Stimulated activated CD4-positive, alpha-beta T cell treated with anti-CD3 and anti-CD28 coated beads, Interleukin-15, amount 100 ng/mL, for 1 hour (primary cell): ENCODE measurements around the gene ZNF778.
A peak's percentile ranks its signal among the peaks of the same experiment; 100 is the strongest.
"Not testable (repeated sequence)": the region's sequence is repeated elsewhere in the genome, so short reads cannot be mapped to it uniquely, and the experiment has no call there.

Experiments
- DNase-seq, 2 donors: peaks; one replicate each; pipeline ENCODE4 v3.0.0-alpha.2; 2020; ENCODE audit warnings: low read depth in 1 of 2, low spot score in 1 of 2

ZNF778 gene

DNA sequence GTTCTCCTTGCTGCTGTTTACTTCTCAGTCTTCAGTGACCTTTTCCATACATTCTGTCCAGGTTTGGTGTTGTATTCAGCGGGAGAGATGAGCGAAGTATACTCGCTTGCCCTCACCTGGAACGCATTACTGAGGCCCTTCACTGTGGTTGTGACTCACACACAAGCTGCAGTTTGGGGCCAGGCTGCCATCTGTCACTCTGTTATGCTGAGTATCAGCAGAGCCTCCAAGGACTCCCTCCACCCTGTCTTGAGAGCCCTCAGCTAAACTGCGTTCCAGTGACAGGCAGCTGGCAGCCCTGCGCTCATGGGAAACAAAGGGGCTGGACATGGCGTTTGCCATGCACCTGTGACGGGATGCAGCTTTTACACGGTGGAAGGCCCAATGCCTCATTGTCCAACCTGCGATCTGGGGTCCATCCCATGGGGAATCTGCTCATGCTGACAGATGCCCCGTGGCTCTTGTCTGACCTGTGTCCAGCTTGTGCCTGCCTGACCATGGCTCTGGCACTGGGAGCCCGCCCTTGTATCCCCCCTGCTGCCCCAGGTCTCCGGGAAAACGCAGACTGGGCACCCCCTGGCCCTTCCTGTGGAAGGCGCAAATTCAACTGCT lies 6.5 kb upstream of the ZNF778 start:
- DNase-seq = no peak

DNA sequence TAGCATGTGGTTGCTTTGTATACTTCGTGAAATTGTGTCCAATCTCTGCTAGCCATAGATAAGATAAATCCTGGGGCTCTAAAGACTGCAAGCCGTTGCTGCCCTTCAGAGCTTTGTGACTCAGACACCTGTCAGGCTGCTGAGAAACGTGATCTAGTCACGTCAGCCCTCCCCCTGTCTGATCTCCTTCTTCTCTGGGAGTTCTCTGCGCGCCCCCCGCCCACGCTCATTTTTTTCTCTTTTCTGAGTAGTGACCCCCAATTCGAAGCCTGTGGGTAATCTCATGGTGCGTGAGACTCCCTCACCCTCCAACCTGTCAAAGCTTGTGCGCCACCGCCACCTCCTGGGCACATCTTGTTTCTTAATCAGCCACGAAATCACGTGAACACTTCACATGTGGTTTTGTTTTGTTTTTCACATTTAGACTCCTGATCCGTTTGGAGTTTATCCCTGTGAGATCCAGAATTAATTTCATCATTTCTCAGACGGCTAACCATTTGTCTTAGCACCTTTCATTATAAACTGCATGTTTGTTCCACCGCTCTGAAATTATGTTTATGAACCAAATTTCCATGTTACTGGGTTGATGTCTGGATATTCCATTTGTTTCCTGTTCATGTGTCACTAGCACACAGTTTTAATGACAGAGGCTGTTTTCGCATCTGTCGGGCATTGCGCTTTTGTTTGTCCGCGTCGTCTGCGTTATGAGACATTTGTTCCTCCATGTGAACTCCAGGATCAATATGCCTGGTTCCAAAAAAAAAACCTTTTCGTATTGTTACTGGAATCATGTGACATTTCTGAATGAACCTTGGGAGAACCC lies 977 bp upstream of the ZNF778 start:
- DNase-seq = peak; percentile 56 to 68

DNA sequence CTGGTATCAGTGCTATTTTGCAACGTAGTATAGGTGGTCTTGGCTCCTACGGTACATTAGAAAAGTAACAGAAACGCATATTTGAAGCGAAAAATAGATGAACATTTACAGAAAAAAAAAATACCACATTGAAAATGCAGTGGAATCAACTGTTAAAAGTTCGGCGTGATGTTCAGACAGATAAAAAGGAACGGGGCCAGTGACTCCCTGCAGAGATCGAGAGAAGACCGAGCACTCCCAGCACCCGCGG lies 440 bp upstream of the ZNF778 start:
- no peak for DNase-seq

DNA sequence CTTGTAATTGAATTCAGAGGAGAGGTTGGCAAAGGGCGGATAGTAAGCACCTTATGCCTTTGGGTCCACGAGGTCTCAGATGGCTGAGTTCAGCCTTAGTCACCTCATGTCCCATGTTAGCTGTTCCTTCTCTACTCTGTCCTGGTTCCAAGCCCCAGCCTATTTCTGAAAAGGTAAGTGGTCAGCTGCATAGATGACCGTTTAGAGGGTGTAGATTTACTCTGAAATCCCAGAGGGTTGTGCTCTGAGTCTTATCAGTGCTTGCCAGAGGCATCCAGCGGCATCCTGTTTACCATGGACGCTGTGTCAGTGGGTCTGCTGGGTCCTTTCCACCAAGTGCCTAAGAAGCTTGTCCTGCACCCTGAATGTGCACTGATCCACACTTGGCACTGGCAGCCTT lies 1.9 kb downstream of the ZNF778 start:
- DNase-seq = no peak

DNA sequence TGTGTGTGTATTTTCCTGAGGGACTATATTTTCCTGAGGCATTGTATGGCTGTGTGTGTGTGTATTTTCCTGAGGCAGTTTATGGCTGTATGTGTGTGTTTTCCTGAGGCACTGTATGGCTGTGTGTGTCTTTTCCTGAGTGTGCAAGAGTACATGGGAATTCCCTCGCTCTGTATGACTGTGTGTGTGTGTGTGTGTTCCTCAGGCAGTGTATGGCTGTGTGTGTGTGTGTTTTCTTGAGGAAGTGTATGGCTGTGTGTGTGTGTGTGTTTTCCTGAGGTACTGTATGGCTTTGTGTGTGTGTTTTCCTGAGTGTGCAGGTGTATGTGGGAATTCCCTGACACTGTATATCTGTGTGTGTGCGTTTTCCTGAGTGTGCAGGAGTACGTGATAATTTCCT lies 4.1 kb downstream of the ZNF778 start:
- no peak for DNase-seq

DNA sequence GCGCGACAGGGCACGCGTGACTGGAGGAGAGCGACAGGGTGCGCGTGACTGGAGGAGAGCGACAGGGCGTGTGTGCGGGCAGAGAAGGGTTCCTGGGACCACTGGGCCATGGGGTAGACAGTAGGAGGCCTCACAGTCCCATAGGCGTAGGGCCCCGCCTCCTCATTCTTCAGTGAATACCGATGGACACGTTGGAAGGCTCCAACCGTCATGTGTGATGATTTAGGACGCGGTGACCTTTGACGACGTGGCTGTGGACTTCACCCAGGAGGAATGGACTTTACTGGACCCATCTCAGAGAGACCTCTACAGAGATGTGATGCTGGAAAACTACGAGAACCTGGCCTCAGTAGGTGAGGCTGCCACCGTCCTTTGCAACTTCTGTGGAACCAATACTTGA lies 5.4 kb downstream of the ZNF778 start:
- DNase-seq = no peak

DNA sequence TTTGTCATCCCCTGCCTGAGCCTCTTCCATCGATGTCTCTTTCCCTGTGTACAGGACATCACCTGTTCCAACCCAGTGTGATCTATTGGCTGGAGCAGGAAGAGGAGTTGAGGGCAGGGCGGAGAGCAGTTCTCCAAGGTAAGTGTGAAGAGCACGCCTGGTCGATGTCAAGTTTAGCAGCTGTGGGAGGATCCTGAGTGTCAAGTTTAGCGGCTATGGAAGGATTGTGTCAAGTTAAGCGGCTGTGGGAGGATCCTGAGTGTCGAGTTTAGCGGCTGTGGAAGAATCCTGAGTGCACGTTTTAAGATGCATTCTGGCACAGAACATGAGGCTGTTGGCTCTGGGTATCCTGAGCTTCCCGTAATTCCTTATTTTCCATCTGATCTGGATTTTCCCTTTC lies 7.2 kb downstream of the ZNF778 start:
- DNase-seq = no peak

DNA sequence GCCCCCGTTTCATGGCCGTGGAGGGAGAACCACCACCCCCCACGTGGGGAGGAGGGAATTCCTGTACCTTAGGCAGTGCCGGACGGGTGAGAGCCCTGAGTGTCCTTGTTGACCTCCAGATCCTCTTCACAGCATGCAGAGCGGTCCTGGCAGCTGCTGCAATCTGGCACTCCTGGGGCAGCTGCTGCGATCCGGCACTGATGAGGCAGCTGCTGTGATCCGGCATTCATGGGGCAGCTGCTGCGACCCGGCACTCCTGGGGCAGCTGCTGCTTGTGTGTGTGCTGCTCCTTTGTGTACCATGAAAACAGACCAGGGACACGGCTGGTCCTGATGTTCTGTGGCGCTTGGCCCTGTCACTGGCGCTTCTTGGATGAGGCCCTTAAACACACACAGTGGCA lies 12.8 kb downstream of the ZNF778 start:
- DNase-seq = no peak

DNA sequence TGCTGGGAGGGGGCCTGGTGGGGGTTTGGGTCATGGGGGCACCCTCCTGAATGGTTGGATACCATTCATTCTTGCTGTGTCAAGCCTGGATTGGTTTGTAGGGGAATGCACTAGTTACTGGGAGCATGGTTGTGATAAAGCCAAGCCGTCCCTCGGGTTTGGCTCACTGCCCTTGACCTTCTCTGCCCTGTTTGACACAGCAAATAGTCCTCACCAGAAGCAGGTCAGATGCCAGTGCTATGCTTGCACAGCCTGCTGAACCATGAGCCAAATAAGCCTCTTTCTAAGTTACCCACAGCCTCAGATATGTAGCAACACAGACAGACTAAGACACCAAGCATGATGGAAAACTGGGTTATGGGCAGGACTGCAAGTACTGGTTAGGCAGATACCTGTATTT lies 14.6 kb downstream of the ZNF778 start:
- DNase-seq = no peak

DNA sequence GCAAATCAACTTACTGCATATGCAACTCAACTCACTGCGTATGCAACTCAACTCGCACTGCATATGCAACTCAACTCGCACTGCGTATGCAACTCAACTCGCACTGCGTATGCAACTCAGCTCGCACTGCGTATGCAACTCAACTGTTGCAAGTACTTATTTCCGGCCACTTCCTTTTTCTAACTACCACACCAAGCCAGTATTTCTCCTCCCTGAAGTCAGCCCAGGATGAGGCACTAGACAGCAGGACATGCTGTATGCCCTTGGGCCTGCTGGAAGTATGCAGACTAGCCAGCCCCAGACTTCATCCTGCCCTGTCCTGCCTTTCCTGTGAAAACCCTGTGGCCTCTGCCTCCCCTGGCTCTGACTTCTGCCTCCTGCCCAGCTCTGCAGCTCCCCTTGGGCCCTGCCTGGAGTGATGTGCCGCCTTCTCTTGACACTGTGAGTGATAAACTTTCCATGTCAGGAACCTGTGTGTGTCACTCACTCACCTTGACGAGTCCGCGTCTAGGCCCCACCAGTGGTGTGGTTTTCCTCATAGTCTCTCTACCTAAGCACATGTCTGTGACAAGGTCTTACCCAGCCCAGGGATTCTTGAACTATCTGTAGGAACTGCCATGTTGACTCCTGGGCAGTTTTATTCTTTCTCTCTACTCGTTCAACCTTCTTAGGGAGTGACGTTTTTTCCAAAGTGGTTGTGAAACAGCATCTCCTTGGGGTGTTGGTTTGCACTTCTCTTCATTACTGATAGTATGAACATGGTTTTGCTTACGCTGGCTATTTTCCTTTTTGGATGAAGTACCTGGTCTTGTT lies 16.4 kb downstream of the ZNF778 start:
- no peak for DNase-seq

DNA sequence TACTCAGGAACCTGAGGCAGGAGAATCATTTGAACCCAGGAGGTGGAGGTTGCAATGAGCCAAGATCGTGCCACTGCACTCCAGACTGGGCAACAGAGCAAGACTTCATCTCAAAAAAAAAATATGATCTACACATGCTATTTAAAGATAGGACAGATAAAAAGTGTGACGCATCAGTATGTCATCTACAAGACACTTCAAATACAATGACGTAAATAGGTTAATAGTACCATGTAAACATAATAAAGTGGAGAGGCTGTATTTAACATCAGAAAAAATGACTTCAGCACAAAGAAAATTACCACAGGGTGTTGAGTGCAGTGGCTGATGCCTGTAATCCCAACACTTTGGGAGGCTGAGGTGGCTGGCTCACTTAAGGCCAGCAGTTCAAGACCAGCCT lies 20.2 kb downstream of the ZNF778 start:
- no peak for DNase-seq

DNA sequence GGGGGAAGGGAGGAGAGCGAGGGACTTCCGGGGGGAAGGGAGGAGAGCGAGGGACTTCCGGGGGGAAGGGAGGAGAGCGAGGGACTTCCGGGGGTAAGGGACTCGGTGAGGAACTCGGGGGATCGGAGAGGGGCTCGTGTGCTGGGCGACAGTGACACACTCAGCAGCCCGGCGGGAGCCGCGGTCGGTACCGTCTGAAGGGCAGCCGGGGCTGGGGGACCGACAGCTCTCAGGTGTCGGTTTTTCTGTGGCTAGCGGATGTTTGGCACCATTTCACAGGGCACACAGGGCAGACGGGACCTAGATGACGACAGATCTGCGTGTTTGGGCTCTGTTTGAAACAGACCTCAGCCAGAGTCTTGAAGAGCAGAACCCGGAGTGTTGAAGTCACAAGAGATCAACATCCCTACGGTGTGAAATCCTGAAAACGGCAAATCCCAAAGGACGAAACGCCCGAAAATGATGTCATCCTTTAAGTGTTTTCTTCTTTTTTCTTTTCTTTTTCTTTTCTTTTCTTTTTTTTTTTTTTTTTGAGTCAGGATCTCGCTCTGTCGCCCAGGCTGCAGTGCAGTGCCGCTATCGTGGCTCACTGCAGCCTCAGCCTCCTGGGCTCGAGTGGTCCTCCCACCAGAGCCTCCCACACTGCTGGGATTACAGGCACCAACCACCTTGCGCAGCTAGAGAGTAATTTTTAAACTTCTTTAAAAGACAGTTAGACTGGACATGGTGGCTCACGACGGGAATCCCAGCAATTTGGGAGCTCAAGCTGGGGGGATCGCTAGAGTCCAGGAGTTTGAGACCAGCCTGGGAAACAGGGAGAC lies 23.9 kb downstream of the ZNF778 start:
- peak; percentile 51 to 59 for DNase-seq

DNA sequence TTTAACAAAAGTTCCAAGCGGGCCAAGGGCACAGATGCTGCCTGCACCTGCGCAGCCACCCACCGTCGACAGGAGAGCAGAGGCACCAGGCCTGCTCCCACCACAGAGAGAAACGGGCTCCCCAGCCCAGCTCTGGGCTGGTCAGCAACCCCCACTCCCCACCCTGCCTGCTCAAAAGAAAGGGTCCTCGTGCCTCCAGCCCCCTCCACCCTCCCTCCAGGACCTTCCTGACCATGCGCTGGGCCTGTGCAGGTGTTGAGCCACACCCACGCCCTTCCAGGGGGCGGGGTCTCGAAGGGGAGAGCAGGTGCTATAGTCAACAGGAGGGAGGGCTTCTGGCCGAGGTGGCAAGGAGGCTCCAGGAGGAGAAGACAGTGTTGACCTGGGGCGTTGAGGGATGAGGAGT lies 25.3 kb downstream of the ZNF778 start:
- DNase-seq = no peak

DNA sequence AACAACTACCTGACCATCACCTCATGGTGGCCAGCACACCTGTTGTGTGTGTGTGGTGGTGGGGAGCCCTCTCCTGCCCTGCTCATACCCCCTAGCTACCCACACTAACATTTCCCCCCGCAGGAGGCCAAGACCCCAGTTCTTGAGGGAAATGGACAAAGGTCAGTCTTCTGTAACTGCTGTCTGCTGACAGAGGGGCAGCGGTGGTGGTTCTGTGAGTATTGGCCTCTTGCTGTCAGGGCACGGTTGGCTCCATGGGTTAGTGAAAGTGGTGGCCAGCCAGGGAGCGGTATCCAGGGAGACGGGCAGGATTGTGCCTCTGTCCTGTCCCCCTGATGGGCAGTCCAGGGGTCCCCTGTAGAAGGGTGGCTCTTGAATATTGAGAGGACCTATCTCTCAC lies 26.2 kb downstream of the ZNF778 start:
- DNase-seq = no peak

DNA sequence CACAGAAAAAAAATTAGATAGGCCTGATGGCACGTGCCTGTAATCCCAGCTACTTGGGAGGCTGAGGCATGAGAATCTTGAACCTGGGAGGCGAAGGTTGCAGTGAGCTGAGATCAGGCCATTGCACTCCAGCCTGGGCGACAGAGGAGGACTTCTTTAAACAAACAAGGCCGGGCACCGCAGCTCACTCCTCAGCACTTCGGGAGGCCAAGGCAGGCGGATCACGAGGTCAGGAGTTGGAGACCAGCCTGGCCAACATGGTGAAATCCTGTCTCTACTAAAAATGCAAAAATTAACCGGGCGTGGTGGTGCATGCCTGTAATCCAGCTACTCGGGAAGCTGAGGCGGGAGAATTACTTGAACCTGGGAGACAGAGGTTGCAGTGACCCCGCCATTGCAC lies 26.8 kb downstream of the ZNF778 start:
- DNase-seq = not testable (repeated sequence)

DNA sequence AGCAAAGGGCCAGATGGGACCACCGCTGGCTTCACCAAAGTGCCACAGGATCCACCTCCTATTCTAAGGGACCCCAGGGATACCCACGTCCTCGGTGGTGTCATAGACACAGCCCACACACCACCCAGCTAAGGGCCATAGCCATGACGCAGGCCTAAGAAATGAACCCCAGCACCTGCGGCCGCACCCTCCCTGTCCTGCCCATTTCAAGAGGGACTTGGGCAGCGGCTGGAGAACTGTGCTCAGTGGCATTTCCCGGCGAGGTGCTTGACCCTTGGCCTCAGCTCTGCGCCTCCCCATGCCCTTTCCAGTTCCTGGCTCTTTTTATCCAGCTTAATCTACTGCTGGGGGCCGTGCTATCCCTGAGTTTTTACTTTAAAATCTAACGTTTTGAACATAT lies 27.3 kb downstream of the ZNF778 start:
- DNase-seq = no peak

DNA sequence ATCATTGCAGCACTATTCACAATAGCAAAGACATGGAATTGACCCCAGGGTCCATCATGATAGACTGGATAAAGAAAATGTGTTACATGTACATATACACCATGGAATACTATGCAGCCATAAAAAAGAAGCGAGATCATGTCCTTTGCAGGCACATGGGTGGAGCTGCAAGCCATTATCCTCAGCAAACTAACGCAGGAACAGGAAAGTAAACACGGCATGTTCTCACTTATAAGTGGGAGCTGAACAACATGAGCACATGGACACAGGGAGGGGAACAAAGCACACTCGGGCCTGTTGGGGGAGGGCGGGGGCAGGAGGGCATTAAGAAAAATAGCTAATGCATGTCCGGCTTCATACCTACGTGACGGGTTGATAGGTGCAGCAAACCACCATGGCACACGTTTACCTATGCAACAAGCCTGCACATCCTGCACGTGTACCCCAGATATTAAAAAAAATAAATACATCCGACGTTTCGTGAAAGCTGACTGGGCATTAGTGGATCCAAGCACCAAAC lies 28.9 kb downstream of the ZNF778 start:
- no peak for DNase-seq

DNA sequence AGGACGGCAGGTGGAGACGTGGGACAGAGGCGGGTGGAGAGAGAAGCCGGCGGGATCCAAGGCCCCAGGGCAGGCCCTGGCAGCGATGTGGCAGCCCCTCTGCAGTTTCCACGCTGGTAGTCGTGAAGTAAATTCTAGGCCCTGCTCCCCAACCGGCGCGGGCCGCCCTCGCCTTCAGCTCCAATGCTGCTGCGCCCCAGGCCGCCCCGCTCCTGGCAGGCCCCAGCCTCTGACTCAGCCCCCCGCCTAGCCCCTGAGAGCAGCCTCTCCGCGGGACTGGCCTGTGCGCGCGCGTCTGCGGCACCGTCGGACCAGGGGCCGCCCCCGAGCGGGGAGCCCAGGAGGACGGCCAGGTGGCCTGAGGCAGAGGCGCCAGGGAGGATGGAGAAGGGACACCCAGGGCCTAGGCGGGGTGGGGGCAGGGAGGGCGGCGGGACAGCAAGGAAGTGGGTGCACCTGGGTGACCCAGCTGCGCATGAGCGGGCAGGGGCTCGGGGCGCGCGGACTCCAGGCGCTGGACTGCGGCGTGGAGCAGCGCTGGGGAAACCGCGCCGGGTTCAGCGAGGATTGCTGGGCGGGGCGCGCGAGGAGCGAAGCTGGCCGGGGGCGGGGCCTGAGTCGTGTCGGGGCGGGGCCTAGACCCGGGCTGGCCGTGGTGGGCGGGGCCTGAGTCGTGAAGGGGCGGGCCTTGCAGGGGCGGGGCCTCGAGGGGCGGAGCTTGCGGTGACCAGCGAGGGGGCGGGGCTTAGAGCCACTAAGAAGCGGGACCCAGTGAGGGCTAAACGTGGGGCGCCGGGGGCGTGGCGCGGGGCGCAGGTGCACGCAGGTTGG lies 29.6 kb downstream of the ZNF778 start:
- peak; percentile 94 to 97 for DNase-seq

DNA sequence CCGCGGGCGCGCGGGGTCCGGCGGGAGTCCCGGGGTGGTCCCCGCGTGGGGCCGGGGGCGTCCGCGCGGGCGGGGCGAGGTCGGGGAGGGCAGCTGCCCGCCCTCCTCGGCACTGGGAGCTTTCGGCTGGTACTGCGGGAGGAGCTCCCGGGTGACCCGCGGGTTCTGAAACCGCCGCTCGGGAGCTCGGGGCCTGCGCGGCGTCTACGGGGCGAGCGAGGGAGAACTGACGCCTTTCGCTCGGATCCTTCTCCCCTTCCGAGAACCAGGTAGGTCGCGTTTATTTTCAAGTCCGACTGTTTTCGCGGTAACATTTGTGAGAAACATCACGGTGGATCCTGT lies 30.2 kb downstream of the ZNF778 start:
- DNase-seq = not testable (repeated sequence)

DNA sequence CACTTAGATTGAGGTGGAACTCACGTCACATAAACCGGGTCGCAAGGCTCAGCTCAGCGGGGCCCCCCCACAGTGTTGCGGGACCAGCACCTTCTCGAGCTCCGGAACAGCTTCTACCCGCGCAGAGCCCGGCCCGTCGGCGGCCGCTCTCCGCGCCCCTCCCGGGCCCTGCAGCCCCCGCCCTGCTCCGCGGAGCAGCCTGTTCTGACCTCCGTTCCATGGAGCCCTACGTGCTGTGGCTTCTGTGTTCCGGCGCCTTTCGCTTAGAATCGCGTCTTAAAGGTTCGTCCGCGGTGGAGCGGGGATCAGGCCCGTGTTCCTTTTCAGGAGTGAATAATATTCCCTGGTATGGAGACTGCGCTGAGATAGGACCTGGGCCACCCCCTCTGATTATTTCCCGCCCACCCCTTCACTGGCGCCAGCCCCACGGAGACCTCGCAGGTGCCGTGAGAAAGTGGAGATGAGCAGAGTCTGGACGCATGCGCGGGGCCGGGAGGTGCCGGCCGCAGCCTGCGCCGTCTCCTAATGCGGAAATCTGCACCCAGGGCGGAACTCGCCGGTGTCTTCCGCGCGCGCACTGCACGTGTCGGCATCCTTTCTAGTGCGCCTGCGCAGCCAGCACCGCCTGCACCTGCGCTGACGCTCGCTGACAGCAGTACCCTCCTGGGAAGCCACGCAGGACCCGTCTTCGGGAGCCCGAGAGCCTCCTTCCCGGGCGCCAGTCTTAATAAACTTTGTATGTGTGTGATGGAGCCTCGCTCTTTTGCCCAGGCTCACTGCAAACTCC lies 30.9 kb downstream of the ZNF778 start:
- no peak for DNase-seq
